SK-N-SH treated with all-trans-retinoic acid at 6 μM for 48 hours (cell line): ENCODE data around the gene ENDOV.

Experiments used
- ARNTL ChIP-seq: fragments of 450-650 bp; formaldehyde crosslinking; IDR thresholded peaks from 2 replicates; pipeline ENCODE4 v1.5.0; 2020; ENCODE audit warnings: low read depth, mild to moderate bottlenecking, moderate library complexity, borderline replicate concordance
- CREB5 ChIP-seq: fragments of 250-450 bp; sonication (Bioruptor Pico); IDR thresholded peaks from 2 replicates; pipeline ENCODE4 v1.5.1; 2020; ENCODE audit warnings: low read depth, mild to moderate bottlenecking, moderate library complexity
- CSDC2 ChIP-seq: fragments of 250-450 bp; sonication (Bioruptor Pico); IDR thresholded peaks from 2 replicates; pipeline ENCODE4 v1.5.0; 2020; ENCODE audit warnings: mild to moderate bottlenecking, moderate library complexity
- GLIS3 ChIP-seq: fragments of 250-450 bp; sonication (Bioruptor Pico); IDR thresholded peaks from 2 replicates; pipeline ENCODE4 v1.5.0; 2020; ENCODE audit warnings: mild to moderate bottlenecking, moderate library complexity
- PATZ1 ChIP-seq: fragments of 250-450 bp; sonication (Bioruptor Pico); IDR thresholded peaks from 2 replicates; pipeline ENCODE4 v1.8.0; 2020; ENCODE audit warnings: mild to moderate bottlenecking, moderate library complexity, borderline replicate concordance
- POU6F1 ChIP-seq: fragments of 250-450 bp; sonication (Bioruptor Pico); IDR thresholded peaks from 2 replicates; pipeline ENCODE4 v1.8.0; 2021; ENCODE audit warnings: low read depth, mild to moderate bottlenecking, moderate library complexity, borderline replicate concordance
- RARB ChIP-seq: fragments of 250-450 bp; sonication (Bioruptor Pico); IDR thresholded peaks from 2 replicates; pipeline ENCODE4 v1.8.0; 2021; ENCODE audit warnings: mild to moderate bottlenecking, moderate library complexity
- TOX ChIP-seq: fragments of 250-450 bp; sonication (Bioruptor Pico); IDR thresholded peaks from 2 replicates; pipeline ENCODE4 v1.8.0; 2021; ENCODE audit warnings: mild to moderate bottlenecking, moderate library complexity, borderline replicate concordance
- ZFP3 ChIP-seq: fragments of 250-450 bp; sonication (Bioruptor Pico); IDR thresholded peaks from 2 replicates; pipeline ENCODE4 v1.5.0; 2020; ENCODE audit warnings: mild to moderate bottlenecking, moderate library complexity
- ZNF565 ChIP-seq: fragments of 450-650 bp; formaldehyde crosslinking; conservative IDR thresholded peaks from 2 replicates; pipeline ENCODE4 v1.5.0; 2020; ENCODE audit warnings: low read depth, mild to moderate bottlenecking, moderate library complexity
- ZNF70 ChIP-seq: fragments of 450-650 bp; formaldehyde crosslinking; IDR thresholded peaks from 2 replicates; pipeline ENCODE4 v1.5.0; 2020; ENCODE audit warnings: mild to moderate bottlenecking, moderate library complexity
- TF ChIP-seq, protein P1 (sequence below): fragments of 250-450 bp; sonication (Bioruptor Pico); IDR thresholded peaks from 2 replicates; pipeline ENCODE4 v1.5.1; 2021; ENCODE audit warnings: mild to moderate bottlenecking, moderate library complexity
- TF ChIP-seq, protein P2 (sequence below): fragments of 250-450 bp; sonication (Bioruptor Pico); IDR thresholded peaks from 2 replicates; pipeline ENCODE4 v1.5.0; 2020; ENCODE audit warnings: mild to moderate bottlenecking, moderate library complexity

- no peak for TF ChIP-seq RARB (CRISPR knock-in tag)
- TF ChIP-seq, protein P1, sequence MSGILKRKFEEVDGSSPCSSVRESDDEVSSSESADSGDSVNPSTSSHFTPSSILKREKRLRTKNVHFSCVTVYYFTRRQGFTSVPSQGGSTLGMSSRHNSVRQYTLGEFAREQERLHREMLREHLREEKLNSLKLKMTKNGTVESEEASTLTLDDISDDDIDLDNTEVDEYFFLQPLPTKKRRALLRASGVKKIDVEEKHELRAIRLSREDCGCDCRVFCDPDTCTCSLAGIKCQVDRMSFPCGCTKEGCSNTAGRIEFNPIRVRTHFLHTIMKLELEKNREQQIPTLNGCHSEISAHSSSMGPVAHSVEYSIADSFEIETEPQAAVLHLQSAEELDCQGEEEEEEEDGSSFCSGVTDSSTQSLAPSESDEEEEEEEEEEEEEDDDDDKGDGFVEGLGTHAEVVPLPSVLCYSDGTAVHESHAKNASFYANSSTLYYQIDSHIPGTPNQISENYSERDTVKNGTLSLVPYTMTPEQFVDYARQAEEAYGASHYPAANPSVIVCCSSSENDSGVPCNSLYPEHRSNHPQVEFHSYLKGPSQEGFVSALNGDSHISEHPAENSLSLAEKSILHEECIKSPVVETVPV (CRISPR knock-in tag): no peak
- TF ChIP-seq, protein P2, sequence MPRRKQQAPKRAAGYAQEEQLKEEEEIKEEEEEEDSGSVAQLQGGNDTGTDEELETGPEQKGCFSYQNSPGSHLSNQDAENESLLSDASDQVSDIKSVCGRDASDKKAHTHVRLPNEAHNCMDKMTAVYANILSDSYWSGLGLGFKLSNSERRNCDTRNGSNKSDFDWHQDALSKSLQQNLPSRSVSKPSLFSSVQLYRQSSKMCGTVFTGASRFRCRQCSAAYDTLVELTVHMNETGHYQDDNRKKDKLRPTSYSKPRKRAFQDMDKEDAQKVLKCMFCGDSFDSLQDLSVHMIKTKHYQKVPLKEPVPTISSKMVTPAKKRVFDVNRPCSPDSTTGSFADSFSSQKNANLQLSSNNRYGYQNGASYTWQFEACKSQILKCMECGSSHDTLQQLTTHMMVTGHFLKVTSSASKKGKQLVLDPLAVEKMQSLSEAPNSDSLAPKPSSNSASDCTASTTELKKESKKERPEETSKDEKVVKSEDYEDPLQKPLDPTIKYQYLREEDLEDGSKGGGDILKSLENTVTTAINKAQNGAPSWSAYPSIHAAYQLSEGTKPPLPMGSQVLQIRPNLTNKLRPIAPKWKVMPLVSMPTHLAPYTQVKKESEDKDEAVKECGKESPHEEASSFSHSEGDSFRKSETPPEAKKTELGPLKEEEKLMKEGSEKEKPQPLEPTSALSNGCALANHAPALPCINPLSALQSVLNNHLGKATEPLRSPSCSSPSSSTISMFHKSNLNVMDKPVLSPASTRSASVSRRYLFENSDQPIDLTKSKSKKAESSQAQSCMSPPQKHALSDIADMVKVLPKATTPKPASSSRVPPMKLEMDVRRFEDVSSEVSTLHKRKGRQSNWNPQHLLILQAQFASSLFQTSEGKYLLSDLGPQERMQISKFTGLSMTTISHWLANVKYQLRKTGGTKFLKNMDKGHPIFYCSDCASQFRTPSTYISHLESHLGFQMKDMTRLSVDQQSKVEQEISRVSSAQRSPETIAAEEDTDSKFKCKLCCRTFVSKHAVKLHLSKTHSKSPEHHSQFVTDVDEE: no peak
- TF ChIP-seq CSDC2 (CRISPR knock-in tag): no peak
- no peak for TF ChIP-seq TOX
- TF ChIP-seq PATZ1: no peak
- TF ChIP-seq GLIS3 (CRISPR knock-in tag): no peak
- no peak for TF ChIP-seq ZNF565
- TF ChIP-seq CREB5: no peak
- no peak for TF ChIP-seq ARNTL (CRISPR knock-in tag)
- TF ChIP-seq ZNF70: no peak
- TF ChIP-seq ZFP3 (CRISPR knock-in tag): no peak
- no peak for TF ChIP-seq POU6F1
These were observed 55.6 kb downstream of the ENDOV start for GRCh38 chr17:80470603-80471002.
